ENCODE results near the gene ZNF516. TPM values are rescaled to one million over a fixed set of nuclear protein-coding genes. Genes with fewer than 3 reads are reported as not detected.

The ZNF516 gene
- total RNA-seq, 6 donors from 2014 or later = 21.9 to 44.3 (median 36.5) TPM

DNA sequence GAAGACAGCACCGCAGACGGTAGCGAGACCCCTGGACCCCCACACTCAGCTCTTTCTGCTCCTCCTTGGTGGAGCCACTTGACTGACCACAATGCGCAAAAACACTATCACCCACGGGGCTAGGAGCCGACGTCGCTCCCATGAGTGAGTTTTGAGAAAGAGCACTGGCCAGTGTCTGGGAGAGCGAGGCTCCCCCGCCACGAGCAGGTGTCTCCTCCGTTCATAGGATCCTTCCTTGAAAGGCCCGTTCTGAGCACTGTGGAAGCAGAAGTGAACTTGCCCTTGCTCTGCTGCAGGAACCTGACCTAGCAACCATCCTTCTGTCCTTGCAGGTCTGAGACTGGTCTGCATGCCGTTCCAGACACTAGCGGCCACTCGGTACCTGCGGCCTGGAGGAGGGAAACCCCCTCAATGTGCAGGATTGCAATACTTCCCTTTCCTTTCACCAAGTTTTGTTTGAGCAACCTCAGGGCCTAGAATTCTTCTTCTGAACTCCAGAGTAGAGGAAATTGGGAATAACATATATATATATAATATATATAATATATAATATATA lies 12.9 kb upstream of the ZNF516 start:
- Histone ChIP-seq H3K27ac (no peak overlapping the region), H3K4me1 (no peaks in the 10 kb centered on the region), H3K36me3 (no peaks in the 10 kb centered on the region), H3K27me3 (no peaks in the 10 kb centered on the region), H3K4me3 (no peak overlapping the region), H3K9me3 (no peaks in the 10 kb centered on the region)
- DNase-seq (no peak), ATAC-seq (ENCODE audit: low FRiP score in 2 of 2) (no peak)
- 75 to 89% methylated on average over 12 to 17 of the region's 17 CpGs for WGBS, 2 donors
- TF ChIP-seq POLR2AphosphoS5 (IDR thresholded peaks at IDR 0.05) (no peak), EP300 (IDR thresholded peaks at IDR 0.05) (no peak), POLR2A (IDR thresholded peaks at IDR 0.05) (no peak)

DNA sequence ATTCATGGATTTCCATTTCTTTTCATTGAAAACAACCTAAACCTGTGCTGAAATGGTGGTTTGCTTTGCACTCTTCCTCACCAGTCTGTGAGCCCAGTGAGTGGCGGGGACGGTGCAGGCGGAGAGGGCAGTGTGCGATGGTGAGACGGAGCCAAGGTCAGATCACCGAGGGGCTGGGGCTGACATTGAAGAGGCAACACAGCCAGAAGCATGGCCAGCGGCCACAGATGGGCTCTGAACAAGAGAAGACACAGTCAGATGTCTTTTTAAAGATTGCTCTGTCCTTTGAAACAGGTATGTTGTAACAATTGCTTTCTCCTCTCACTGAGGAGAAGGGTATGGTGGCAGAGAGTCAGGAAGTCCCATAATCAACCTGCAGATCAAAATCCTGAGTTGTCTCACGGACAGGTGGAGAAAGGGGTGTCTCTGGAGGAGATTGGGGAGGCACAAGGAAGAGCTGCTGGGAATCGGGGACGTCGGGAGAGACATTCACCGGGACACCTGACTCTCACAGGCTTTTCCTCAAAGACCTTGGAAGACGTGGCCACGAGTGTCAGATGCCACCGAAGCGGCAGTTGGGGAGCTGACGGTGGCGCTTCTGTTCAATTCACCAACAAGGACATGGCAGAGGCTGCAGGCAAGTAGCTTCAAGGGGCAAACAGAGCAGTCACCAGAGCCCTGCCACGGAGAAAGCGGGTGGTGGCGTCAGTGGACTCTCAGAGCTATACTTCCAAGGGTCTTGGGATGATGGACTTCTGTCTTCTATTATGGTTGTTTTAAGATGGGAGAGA lies 12.1 kb upstream of the ZNF516 start:
- Histone ChIP-seq H3K27ac (no peak overlapping the region), H3K4me3 (no peak overlapping the region), H3K36me3 (no peaks in the 10 kb centered on the region), H3K9me3 (no peaks in the 10 kb centered on the region), H3K27me3 (no peaks in the 10 kb centered on the region), H3K4me1 (no peaks in the 10 kb centered on the region)
- TF ChIP-seq POLR2AphosphoS5 (IDR thresholded peaks at IDR 0.05) (no peak), EP300 (IDR thresholded peaks at IDR 0.05) (no peak), POLR2A (IDR thresholded peaks at IDR 0.05) (no peak)
- TF ChIP-seq, protein P1, sequence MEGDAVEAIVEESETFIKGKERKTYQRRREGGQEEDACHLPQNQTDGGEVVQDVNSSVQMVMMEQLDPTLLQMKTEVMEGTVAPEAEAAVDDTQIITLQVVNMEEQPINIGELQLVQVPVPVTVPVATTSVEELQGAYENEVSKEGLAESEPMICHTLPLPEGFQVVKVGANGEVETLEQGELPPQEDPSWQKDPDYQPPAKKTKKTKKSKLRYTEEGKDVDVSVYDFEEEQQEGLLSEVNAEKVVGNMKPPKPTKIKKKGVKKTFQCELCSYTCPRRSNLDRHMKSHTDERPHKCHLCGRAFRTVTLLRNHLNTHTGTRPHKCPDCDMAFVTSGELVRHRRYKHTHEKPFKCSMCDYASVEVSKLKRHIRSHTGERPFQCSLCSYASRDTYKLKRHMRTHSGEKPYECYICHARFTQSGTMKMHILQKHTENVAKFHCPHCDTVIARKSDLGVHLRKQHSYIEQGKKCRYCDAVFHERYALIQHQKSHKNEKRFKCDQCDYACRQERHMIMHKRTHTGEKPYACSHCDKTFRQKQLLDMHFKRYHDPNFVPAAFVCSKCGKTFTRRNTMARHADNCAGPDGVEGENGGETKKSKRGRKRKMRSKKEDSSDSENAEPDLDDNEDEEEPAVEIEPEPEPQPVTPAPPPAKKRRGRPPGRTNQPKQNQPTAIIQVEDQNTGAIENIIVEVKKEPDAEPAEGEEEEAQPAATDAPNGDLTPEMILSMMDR (IDR thresholded peaks at IDR 0.05) = no peak
- peak in 1 of 2 donors; percentile 45 for DNase-seq
- ATAC-seq (ENCODE audit: low FRiP score in 2 of 2) = peak in 1 of 2 donors; percentile 40
- WGBS, 2 donors = 88 to 91% methylated on average over 21 of the region's 21 CpGs

DNA sequence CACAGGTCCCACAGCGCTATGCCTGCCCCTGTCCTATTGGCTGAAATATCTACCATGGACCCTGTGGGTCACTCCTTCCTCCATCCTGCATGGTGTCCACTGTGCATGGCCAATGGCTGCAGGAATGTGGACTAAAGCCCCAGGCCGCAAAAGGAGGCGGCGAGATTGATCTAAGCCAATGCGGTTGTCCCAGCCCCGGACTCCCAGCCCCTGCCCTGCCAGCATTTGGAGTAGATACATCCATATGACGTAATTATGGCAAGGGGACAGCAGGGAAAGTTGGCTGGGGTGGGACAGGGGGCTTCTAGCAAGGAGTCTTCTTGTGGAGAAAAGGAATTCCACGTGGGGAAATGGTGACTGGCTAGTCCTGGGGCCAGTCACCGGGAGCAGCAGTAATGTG lies 11.4 kb upstream of the ZNF516 start:
- ATAC-seq (ENCODE audit: low FRiP score in 2 of 2) = no peak
- no peaks in the 10 kb centered on the region for H3K27me3 ChIP-seq
- TF ChIP-seq, protein P1 (IDR thresholded peaks at IDR 0.05) = no peak
- TF ChIP-seq POLR2AphosphoS5 (IDR thresholded peaks at IDR 0.05) (no peak), POLR2A (IDR thresholded peaks at IDR 0.05) (no peak), EP300 (IDR thresholded peaks at IDR 0.05) (no peak)
- no peak overlapping the region for H3K4me3 ChIP-seq
- no peak for DNase-seq
- no peak overlapping the region for H3K27ac ChIP-seq
- H3K36me3 ChIP-seq = no peaks in the 10 kb centered on the region
- no peaks in the 10 kb centered on the region for H3K9me3 ChIP-seq
- 89 to 95% methylated on average over 7 to 9 of the region's 9 CpGs for WGBS, 2 donors
- no peaks in the 10 kb centered on the region for H3K4me1 ChIP-seq

DNA sequence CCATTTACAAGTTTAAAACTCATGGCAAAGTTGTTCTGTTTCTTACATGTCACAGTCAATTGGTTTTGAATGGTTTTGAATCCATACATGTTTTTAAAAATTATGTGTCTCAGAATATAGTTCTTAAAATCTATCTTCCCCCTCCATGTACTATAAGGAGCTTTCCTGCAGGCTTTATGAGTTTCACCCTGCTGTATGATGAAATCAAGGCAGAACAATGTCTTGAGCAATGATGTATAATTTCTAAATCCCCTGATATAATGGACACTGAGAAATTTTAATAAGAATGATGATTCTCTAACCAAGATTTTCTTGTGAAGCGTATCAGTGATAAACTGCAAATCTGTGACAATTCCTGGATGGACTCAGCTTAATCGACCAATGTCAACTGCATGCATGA lies 10.6 kb upstream of the ZNF516 start:
- H3K27ac ChIP-seq = no peak overlapping the region
- TF ChIP-seq POLR2AphosphoS5 (IDR thresholded peaks at IDR 0.05) (no peak), POLR2A (IDR thresholded peaks at IDR 0.05) (no peak), EP300 (IDR thresholded peaks at IDR 0.05) (no peak)
- TF ChIP-seq, protein P1 (IDR thresholded peaks at IDR 0.05) = no peak
- H3K36me3 ChIP-seq = no peaks in the 10 kb centered on the region
- DNase-seq (no peak), ATAC-seq (ENCODE audit: low FRiP score in 2 of 2) (no peak)
- WGBS, 2 donors = 72 to 90% methylated on average over 2 of the region's 2 CpGs
- H3K4me1 ChIP-seq = no peaks in the 10 kb centered on the region
- H3K9me3 ChIP-seq = no peaks in the 10 kb centered on the region
- H3K4me3 ChIP-seq = no peak overlapping the region
- no peaks in the 10 kb centered on the region for H3K27me3 ChIP-seq

DNA sequence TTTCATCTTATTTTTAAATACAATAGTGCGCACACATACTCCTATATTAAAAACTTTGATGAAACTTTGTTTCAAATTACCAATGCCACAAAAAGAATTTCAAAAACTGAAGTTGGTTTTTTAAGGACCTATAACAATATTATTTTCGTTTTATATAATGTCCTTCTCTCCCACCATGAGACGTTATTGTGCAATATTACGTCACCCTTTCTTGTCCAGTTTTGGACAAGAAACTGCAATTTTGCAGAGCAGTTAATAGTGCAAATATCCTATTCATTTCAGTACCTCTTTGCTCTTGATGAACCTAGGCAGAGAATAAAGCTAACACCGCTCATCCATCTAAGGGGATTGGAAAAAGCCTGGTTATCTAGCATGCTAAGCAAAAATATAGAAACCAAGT lies 9.7 kb upstream of the ZNF516 start:
- no peak for ATAC-seq (ENCODE audit: low FRiP score in 2 of 2)
- H3K36me3 ChIP-seq = no peaks in the 10 kb centered on the region
- H3K27me3 ChIP-seq = no peaks in the 10 kb centered on the region
- no peaks in the 10 kb centered on the region for H3K4me1 ChIP-seq
- WGBS, 2 donors = 60 to 65% methylated on average over 5 of the region's 5 CpGs
- DNase-seq = no peak
- no peak overlapping the region for H3K4me3 ChIP-seq
- no peaks in the 10 kb centered on the region for H3K9me3 ChIP-seq
- no peak overlapping the region for H3K27ac ChIP-seq
- TF ChIP-seq POLR2A (IDR thresholded peaks at IDR 0.05) (no peak), POLR2AphosphoS5 (IDR thresholded peaks at IDR 0.05) (no peak), EP300 (IDR thresholded peaks at IDR 0.05) (no peak)
- TF ChIP-seq, protein P1 (IDR thresholded peaks at IDR 0.05) = no peak
